H1 (cell line): Measurements from ENCODE around the gene MRPS12. TPM values are rescaled to one million over a fixed set of nuclear protein-coding genes. Genes with fewer than 3 reads are reported as not detected.
A peak's percentile ranks its signal among the peaks of the same experiment; 100 is the strongest.

ENCODE experiments used
- CHD2 ChIP-seq: IDR thresholded peaks from 2 replicates; pipeline ENCODE4 v1.6.1; 2012; ENCODE audit warnings: low read length, improper control_type of control experiment
- CTBP2 ChIP-seq: IDR thresholded peaks from 2 replicates; pipeline ENCODE4 v1.7.0; 2011; ENCODE audit warnings: borderline replicate concordance, mild to moderate bottlenecking, moderate library complexity, mixed read lengths, low read length; ENCODE audit not compliant: insufficient read depth, insufficient read length
- E2F6 ChIP-seq: IDR thresholded peaks from 2 replicates; pipeline ENCODE4 v1.6.1; 2012; ENCODE audit warnings: inconsistent platforms
- FOSL1 ChIP-seq: IDR thresholded peaks from 2 replicates; pipeline ENCODE4 v1.6.1; 2011; ENCODE audit warnings: mild to moderate bottlenecking, low read depth, low read length, moderate library complexity; ENCODE audit not compliant: insufficient read depth
- GTF2F1 ChIP-seq: IDR thresholded peaks from 2 replicates; pipeline ENCODE4 v1.6.1; 2012; ENCODE audit warnings: low read depth, low read length, improper control_type of control experiment, borderline replicate concordance
- HDAC2 ChIP-seq, 2 experiments: fragments of 300-600 bp in 1 of 2; sonication (generic) in 1 of 2; IDR thresholded peaks; 2 replicates each; pipeline ENCODE4 v1.6.1; 2011 to 2012; ENCODE audit warnings: low read depth in 2 of 2, low read length in 2 of 2, mild to moderate bottlenecking in 2 of 2, moderate library complexity in 2 of 2, borderline replicate concordance in 1 of 2, inconsistent platforms in 1 of 2
- KDM4A ChIP-seq: IDR thresholded peaks from one replicate; pipeline ENCODE4 v1.7.1; 2012; ENCODE audit warnings: low read depth, mild to moderate bottlenecking, moderate library complexity, low read length, inconsistent platforms; ENCODE audit not compliant: severe bottlenecking
- MAX ChIP-seq: IDR thresholded peaks from 2 replicates; pipeline ENCODE4 v1.6.1; 2012; ENCODE audit warnings: inconsistent platforms
- NANOG ChIP-seq: IDR thresholded peaks from 2 replicates; pipeline ENCODE4 v1.6.1; 2011; ENCODE audit warnings: low read length, low read depth, mild to moderate bottlenecking, inconsistent platforms; ENCODE audit not compliant: insufficient read depth, poor library complexity, severe bottlenecking
- PHF8 ChIP-seq: fragments of 200-600 bp; sonication (generic); conservative IDR thresholded peaks from 2 replicates; pipeline ENCODE4 v1.7.1; 2012; ENCODE audit warnings: low read depth, mild to moderate bottlenecking, inconsistent platforms, low read length, moderate library complexity
- RNF2 ChIP-seq: fragments of 200-900, 300-1000 bp; sonication (generic); IDR thresholded peaks from 2 replicates; pipeline ENCODE4 v1.7.1; 2016; ENCODE audit warnings: borderline replicate concordance, low read depth, mild to moderate bottlenecking, antibody characterized with exemption, low read length; ENCODE audit not compliant: poor library complexity, severe bottlenecking; ENCODE audit errors: missing control alignments
- SIN3A ChIP-seq, 2 experiments: IDR thresholded peaks in 1 of 2; conservative IDR thresholded peaks in 1 of 2; 2 replicates each; pipeline ENCODE4 v1.6.1; 2011 to 2012; ENCODE audit warnings: low read length in 2 of 2, improper control_type of control experiment in 1 of 2, low read depth in 1 of 2, mild to moderate bottlenecking in 1 of 2
- SIRT6 ChIP-seq: IDR thresholded peaks from one replicate; pipeline ENCODE4 v1.7.1; 2012; ENCODE audit warnings: low read length, inconsistent platforms
- SUZ12 ChIP-seq: fragments of 200-600 bp; sonication (generic); IDR thresholded peaks from 2 replicates; pipeline ENCODE4 v1.6.1; 2012; ENCODE audit warnings: mild to moderate bottlenecking, inconsistent platforms, low read length, moderate library complexity, mixed read lengths
- TCF12 ChIP-seq: IDR thresholded peaks from 2 replicates; pipeline ENCODE4 v1.6.1; 2011; ENCODE audit warnings: low read depth, mild to moderate bottlenecking, low read length
- USF2 ChIP-seq: IDR thresholded peaks from 2 replicates; pipeline ENCODE4 v1.6.1; 2011; ENCODE audit warnings: low read length, improper control_type of control experiment
- polyA plus RNA-seq, 7 experiments: library from polyadenylated mRNA; depleted of rRNA in 3 of 7; stranded (reverse) in 5 of 7; unstranded in 2 of 7; fragments of >200 nt in 5 of 7; fragments of 200-250 nt in 2 of 7; gene quantifications; 1 replicate in 5 of 7; 2 replicates in 1 of 7; 4 replicates in 1 of 7; pipeline versions ENCODE4 v1.2.1 to v1.2.3, GENCODE V29; 2011 to 2013; ENCODE audit warnings: missing spikeins in 2 of 7, mixed read lengths in 2 of 7
- total RNA-seq: library from RNA; stranded (reverse); fragmentation: NEBNext Ultra II Directional; extraction: Animal tissue kit (Norgen Biotek cat#: 25700); gene quantifications from 2 replicates; pipeline ENCODE4 v1.2.1, GENCODE V29; 2021

The MRPS12 gene
- total and polyA plus RNA-seq, 2 of the 8 experiments (the other 6 are each of a cell fraction or from before 2014, with no cell fraction given), result 79.0 to 175 TPM

GRCh38 chr19:38929929-38930775, 592 bp upstream of the MRPS12 start, which contains the start of gene SARS2 (continued):
- TF ChIP-seq PHF8 (peak; percentile 100), GTF2F1 (no peak), E2F6 (no peak), SIRT6 (no peak), SUZ12 (no peak), FOSL1 (no peak), HDAC2 (IDR thresholded peaks at IDR 0.05; ENCODE audit: borderline replicate concordance in 1 of 2, low read depth in 2 of 2, low read length in 2 of 2) (0 out of 4 replicates have a peak, but pooled peaks of 1 of the 2 experiments have one; percentile 1), USF2 (no peak), RNF2 (no peak), CTBP2 (no peak), NANOG (no peak), CHD2 (no peak), SIN3A (conservative IDR thresholded peaks at IDR 0.05 in 1 of 2, IDR thresholded peaks at IDR 0.05 in 1 of 2; ENCODE audit: low read depth in 1 of 2, low read length in 2 of 2) (peak in 1 of 2 experiments; percentile 69; a peak in 1 of 4 replicates), KDM4A (peak; percentile 87), MAX (peak; percentile 57), TCF12 (no peak)
